Muscle of leg (tissue), 11 donors: ENCODE measurements around the gene PTPMT1. TPM values are rescaled to one million over a fixed set of nuclear protein-coding genes. Genes with fewer than 3 reads are reported as not detected.

Source experiments
- DNase-seq: peaks from one replicate; pipeline ENCODE4 v3.0.0; 2013
- H3K27ac ChIP-seq: one replicate; pipeline ENCODE4 v1.5.1; 2013; ENCODE audit warnings: mild to moderate bottlenecking, low read length, control low read depth
- H3K27me3 ChIP-seq: one replicate; pipeline ENCODE4 v1.6.1; 2013; ENCODE audit warnings: low read length; ENCODE audit not compliant: control insufficient read depth, insufficient read depth
- H3K36me3 ChIP-seq: one replicate; pipeline ENCODE4 v1.6.1; 2013; ENCODE audit warnings: low read length; ENCODE audit not compliant: control insufficient read depth, insufficient read depth
- H3K4me1 ChIP-seq: one replicate; pipeline ENCODE4 v1.6.1; 2013; ENCODE audit warnings: low read length; ENCODE audit not compliant: control insufficient read depth, insufficient read depth
- H3K4me3 ChIP-seq: one replicate; pipeline ENCODE4 v1.5.1; 2013; ENCODE audit warnings: low read length, control low read depth
- H3K9me3 ChIP-seq: replicated peaks from 2 replicates; pipeline ENCODE4 v1.6.1; 2013; ENCODE audit warnings: low read depth, low read length; ENCODE audit not compliant: control insufficient read depth
- WGBS: methylation state at CpG from one replicate; pipeline ENCODE4 v1.1.5; 2013; ENCODE audit warnings: missing lambda C conversion rate; ENCODE audit not compliant: insufficient coverage; 5-methylcytosine and 5-hydroxymethylcytosine counted together
- polyA plus RNA-seq, 8 donors: library from polyadenylated mRNA; unstranded; fragments of 120-200 nt; gene quantifications; one replicate each; pipeline versions ENCODE4 v1.2.1 to v1.2.3, GENCODE V29; 2013; ENCODE audit warnings: inconsistent platforms in 1 of 8, low replicate concordance in 1 of 8; ENCODE audit not compliant: insufficient read length in 8 of 8, insufficient read depth in 1 of 8
- total RNA-seq: library from RNA; stranded (reverse); fragments of 120-200 nt; gene quantifications from one replicate; pipeline ENCODE4 v1.2.4, GENCODE V29; 2013

Gene PTPMT1
- total and polyA plus RNA-seq, 9 donors, result 26.0 to 36.1 (median 28.4) TPM

DNA sequence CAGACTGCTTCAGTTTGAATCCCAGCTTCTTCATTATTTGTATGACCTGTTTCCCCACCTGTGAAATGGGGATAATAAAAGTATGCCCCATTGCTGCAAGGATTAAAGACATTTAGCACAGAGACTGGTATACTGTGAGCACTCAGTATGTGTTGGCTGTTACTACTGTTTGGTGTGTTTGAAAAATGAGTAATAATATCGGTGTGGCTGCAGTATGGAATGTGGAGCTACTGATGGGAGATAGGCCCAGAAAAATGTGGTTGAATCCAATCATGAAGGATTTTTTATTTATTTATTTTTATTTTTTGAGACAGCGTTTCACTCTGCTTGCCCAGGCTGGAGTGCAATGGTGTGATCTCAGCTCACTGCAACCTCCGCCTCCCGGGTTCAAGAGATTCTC lies 37.9 kb downstream of the PTPMT1 start:
- H3K4me3 ChIP-seq, result no peak overlapping the region
- no peaks in the 10 kb centered on the region for H3K36me3 ChIP-seq
- 93% methylated on average over 2 of the region's 4 CpGs for WGBS
- H3K27ac ChIP-seq, result no peak overlapping the region
- peaks cover 18% of the 10 kb centered on the region for H3K4me1 ChIP-seq
- no peaks in the 10 kb centered on the region for H3K9me3 ChIP-seq
- DNase-seq, result no peak
- H3K27me3 ChIP-seq, result no peaks in the 10 kb centered on the region

DNA sequence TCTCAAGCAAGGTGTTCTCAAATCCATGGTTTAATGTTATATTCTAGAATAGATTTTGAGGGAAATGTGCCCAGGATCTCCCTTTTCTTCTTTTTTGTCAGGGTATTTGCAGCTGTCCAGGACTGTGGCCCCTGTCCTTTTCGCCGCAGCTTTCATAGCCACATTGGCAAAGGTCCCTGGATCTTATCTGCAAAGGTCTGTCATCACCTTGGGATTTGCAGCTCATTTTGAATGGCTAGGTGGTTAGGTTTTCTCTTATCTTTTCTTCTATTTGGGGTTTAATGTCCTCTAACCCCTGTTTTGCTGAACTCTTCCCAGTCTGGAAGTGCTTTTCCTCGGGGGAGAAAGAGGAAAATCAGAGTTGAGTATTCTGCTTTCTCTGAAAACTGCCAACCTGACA lies 40.5 kb downstream of the PTPMT1 start:
- H3K4me3 ChIP-seq, result no peak overlapping the region
- H3K27me3 ChIP-seq, result no peaks in the 10 kb centered on the region
- no peak for DNase-seq
- peaks cover 20% of the 10 kb centered on the region for H3K4me1 ChIP-seq
- WGBS, result no CpG with 5 or more reads among the region's 3 CpGs
- H3K9me3 ChIP-seq, result no peaks in the 10 kb centered on the region
- H3K36me3 ChIP-seq, result peaks cover under 1% of the 10 kb centered on the region
- H3K27ac ChIP-seq, result no peak overlapping the region

DNA sequence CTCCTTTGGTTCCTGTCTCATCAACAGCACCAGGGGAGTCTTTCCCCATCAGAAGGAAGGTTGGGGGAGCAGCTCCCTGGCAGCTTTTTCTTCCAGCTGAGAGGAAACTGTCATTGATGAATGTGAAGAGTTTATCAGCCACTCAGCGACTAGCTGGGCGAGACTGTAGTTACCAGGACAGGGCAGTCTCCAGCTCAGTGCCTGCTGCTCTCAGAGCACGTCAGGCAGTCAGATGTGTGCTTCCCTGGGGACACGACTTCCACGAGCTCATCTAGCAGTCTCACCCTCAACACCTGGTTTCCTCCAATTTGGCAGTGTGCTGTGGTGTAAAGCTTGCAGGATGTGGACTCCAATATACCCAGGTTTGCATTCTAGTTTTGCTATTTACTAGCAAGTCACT lies 41.3 kb downstream of the PTPMT1 start:
- H3K4me3 ChIP-seq, result no peak overlapping the region
- H3K27ac ChIP-seq, result peak overlapping the region; percentile 17
- no peaks in the 10 kb centered on the region for H3K9me3 ChIP-seq
- 58% methylated on average over 2 of the region's 5 CpGs for WGBS
- peaks cover 24% of the 10 kb centered on the region for H3K4me1 ChIP-seq
- no peak for DNase-seq
- no peaks in the 10 kb centered on the region for H3K27me3 ChIP-seq
- peaks cover 3% of the 10 kb centered on the region for H3K36me3 ChIP-seq

DNA sequence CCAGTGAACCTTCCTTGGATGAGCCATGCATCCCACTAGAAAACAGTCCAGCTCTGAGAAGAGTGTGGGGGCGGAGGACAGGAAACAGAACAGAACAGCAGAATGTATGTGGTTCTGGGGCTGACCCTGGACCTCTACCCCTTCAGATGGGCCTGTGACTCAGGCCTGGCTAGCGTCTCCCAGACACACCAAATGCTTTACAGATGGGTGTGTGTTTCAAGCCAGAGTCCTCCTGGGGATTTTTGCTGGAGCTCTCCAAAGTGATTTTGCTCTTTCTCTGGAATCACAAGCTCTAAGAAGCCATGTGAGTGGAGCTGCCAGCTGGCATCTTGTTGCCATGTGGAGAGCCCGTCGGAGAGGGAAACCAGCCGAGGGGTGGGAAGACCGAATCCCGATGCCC lies 42.0 kb downstream of the PTPMT1 start:
- Histone ChIP-seq H3K27me3 (no peaks in the 10 kb centered on the region), H3K27ac (no peak overlapping the region), H3K4me3 (no peak overlapping the region), H3K4me1 (peaks cover 24% of the 10 kb centered on the region), H3K36me3 (peaks cover 3% of the 10 kb centered on the region), H3K9me3 (no peaks in the 10 kb centered on the region)
- peak; percentile 81 for DNase-seq
- 15% methylated on average over 3 of the region's 7 CpGs for WGBS

DNA sequence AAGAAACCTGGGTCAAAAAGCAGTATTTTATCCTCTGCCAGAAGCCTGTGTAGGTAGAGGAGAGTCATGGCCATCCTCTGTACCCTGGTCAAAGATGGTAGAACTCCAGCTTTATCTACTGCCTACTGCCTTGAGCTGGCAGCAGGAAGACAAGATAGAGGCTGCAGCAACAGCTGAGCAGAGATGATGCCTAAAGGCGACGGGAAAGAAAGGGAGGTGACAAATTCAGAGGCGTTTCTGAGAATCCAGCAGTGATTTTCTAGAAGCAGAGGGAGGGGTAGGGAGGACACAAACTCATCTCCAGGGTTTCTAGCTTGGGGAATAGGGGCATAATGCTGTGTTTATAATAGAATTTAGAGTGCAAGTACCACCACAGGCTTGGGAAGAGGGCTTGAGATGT lies 44.3 kb downstream of the PTPMT1 start:
- Histone ChIP-seq H3K4me3 (no peak overlapping the region), H3K9me3 (no peaks in the 10 kb centered on the region), H3K27me3 (no peaks in the 10 kb centered on the region), H3K27ac (no peak overlapping the region), H3K4me1 (peaks cover 24% of the 10 kb centered on the region), H3K36me3 (peaks cover 3% of the 10 kb centered on the region)
- WGBS, result 48% methylated on average over 3 of the region's 3 CpGs
- DNase-seq, result no peak

DNA sequence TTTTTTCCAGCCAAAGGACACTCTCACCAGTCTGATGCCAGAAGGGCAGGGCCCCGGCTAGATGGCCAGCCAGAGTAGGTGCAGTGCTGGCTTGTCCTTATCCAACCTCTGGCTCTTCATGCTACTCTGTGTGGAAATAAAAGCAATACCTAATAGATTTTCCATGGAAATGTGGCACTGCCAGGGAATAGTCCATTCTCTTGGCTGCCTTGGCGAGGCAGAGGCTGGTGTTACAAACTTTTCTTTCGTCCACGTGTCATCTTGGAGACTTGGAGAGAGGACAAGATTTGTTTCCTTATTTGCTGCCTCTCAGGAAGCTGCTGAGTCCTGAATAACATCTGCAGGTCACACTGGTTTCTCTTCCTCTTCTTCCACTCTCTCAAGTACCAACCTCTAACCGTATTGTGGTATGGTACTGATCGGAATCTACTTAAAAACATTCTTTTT lies 46.0 kb downstream of the PTPMT1 start:
- Histone ChIP-seq H3K4me1 (peaks cover 24% of the 10 kb centered on the region), H3K9me3 (no peaks in the 10 kb centered on the region), H3K36me3 (peaks cover 3% of the 10 kb centered on the region), H3K4me3 (no peak overlapping the region), H3K27ac (no peak overlapping the region), H3K27me3 (no peaks in the 10 kb centered on the region)
- 80% methylated on average over 1 of the region's 6 CpGs for WGBS
- peak; percentile 79 for DNase-seq

DNA sequence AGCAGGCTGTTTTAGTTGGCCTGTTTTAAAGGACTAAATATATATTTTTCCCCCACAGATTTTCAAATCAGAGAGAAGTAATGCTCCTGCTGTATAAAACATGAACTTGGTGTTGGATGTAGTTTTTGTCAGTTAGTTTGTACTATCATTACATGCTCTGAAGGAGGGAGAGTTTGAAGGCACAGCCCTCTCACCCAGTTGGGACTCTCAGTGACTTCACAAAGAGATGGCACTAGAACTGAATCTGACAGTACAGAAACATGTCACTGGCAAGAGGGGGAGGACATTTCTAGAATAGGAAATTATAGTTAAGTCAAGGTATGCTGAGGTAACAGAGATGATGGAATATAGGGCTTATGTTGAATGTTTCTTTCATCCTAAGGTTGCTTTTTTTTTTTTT lies 49.9 kb downstream of the PTPMT1 start:
- Histone ChIP-seq H3K27ac (no peak overlapping the region), H3K36me3 (peaks cover 11% of the 10 kb centered on the region), H3K4me3 (no peak overlapping the region)

DNA sequence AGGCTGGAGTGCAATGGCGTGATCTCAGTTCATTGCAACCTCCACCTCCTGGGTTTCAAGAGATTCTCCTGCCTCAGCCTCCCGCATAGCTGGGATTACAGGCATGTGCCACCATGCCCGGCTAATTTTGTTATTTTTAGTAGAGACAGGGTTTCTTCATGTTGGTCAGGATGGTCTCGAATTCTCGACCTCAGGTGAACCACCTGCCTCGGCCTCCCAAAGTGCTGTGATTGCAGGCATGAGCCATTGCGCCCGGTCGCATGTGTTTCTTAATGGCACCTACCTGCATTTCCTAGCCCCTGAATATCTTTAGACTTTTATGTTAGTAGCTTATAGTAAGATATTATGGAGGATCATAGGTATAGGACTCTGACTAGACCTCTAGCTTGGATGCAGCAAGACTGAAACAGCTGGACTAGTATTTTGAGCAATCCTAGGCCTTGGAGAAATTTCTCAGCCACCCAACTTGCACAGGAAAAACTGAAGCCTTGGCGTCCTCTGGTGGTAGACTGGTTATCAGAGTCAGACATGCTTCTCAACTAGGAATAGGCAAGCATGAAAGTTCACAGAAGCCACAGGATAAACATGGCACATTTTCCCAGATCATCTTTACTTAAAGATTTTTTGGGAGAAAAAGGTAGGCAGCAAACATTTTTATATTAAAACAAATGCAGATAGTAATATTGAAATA lies 51.5 kb downstream of the PTPMT1 start:
- WGBS, result 80% methylated on average over 1 of the region's 10 CpGs
- DNase-seq, result peak; percentile 87
- H3K36me3 ChIP-seq, result peaks cover 19% of the 10 kb centered on the region

More for the DNA sequence above, 49.9 kb downstream of the PTPMT1 start:
- no peaks in the 10 kb centered on the region for H3K27me3 ChIP-seq
- H3K4me1 ChIP-seq, result peaks cover 4% of the 10 kb centered on the region
- no peaks in the 10 kb centered on the region for H3K9me3 ChIP-seq
- no peak for DNase-seq

DNA sequence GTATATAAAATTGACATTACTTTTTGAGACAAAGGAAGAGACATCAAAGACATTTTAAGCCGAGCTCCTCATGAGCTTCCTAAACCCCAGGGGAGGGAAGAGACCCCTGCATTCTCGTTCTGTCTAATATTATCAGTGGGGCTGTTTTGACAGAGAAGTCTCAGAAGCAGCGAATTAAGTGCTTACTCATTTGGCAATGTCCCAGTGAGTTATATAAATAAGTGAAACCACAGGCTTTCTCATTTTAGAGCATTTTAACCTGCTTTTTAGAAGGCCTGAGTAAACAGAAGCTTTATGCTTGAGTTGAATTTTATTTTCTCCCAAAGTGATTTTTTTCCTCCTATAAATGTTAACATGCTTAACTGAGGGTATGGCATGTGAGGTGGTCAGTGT lies 52.0 kb downstream of the PTPMT1 start:
- Histone ChIP-seq H3K4me1 (no peaks in the 10 kb centered on the region), H3K27ac (no peak overlapping the region), H3K4me3 (no peak overlapping the region), H3K9me3 (no peaks in the 10 kb centered on the region), H3K27me3 (no peaks in the 10 kb centered on the region), H3K36me3 (peaks cover 24% of the 10 kb centered on the region)
- no peak for DNase-seq
- WGBS, result no CpG with 5 or more reads among the region's 3 CpGs

More for the DNA sequence above, 51.5 kb downstream of the PTPMT1 start:
- Histone ChIP-seq H3K4me1 (no peaks in the 10 kb centered on the region), H3K9me3 (no peaks in the 10 kb centered on the region), H3K27ac (no peak overlapping the region), H3K4me3 (no peak overlapping the region), H3K27me3 (no peaks in the 10 kb centered on the region)

DNA sequence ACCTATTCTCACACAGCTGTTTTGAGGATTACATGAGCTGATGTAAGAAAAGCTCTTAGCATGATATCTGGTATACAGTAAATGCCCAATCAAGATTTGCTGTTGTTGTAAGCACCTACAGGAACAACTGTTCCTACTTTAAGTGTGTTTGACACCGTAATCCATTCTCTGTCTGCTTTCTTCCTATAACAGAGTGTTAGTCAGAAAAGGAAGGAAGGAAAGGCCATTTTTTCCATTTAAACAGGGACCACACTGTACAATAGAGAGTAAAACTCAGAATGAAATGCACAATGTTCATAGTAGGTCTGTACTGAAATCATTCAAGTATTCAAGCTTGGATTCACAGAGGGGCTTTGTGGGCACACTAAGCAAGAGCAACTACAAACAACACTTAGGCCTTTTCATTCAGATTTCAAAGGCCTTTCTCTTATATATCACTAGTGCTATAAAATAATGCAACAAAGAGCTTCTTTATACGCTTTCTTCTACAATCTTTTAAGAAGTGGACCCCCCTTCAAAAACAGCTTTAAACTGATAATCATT lies 55.5 kb downstream of the PTPMT1 start:
- H3K4me3 ChIP-seq, result no peak overlapping the region
- H3K27me3 ChIP-seq, result no peaks in the 10 kb centered on the region
- H3K9me3 ChIP-seq, result no peaks in the 10 kb centered on the region
- no CpG with 5 or more reads among the region's 2 CpGs for WGBS
- no peaks in the 10 kb centered on the region for H3K4me1 ChIP-seq
- no peak overlapping the region for H3K27ac ChIP-seq
- H3K36me3 ChIP-seq, result peaks cover 46% of the 10 kb centered on the region
- no peak for DNase-seq
